Measurements from ENCODE around the gene CHPT1.
"Not testable (repeated sequence)": the region's sequence is repeated elsewhere in the genome, so short reads cannot be mapped to it uniquely, and the experiment has no call there.

CHPT1 gene

DNA sequence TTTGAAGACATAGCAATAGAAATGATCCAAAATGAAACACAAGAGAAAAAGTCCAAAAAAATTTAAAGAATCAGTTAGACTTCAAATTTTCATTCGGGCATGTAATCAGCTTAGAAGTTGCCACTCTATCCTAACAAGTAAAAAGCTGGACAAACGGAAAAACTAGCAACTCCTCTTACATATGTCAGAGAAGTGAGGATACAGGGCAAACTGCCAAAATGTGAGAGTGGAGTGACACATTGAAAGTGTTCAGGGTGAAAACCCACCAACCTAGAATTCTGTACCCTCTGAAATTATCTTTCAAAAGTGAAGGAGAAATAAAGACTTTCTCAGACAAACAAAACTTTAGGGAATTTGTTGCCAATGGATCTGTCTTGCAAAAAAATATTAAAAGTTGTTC is 42.0 kb upstream of the CHPT1 start:
- no peak overlapping the region for H3K4me3 ChIP-seq (ENCODE audit: low read depth, low read length)
- TF ChIP-seq CTCF (IDR thresholded peaks at IDR 0.05; ENCODE audit: low read depth, low read length): no peak

DNA sequence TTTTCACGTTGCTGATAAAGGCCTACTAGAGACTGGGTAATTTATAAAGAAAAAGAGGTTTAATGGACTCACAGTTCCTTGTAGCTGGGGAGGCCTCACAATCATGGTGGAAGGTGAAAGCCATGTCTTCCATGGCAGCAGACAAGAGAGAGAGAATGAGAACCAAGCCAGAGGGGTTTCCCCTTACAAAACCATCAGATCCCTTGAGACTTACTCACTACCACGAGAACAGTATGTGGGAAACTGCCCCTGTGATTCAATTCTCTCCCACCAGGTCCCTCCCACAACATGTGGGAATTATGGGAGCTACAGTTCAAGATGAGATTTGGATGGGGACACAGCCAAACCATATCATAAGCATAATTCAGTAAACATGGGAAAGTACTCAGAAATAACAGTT is 36.8 kb upstream of the CHPT1 start:
- not testable (repeated sequence) for H3K4me3 ChIP-seq (ENCODE audit: low read depth, low read length)

DNA sequence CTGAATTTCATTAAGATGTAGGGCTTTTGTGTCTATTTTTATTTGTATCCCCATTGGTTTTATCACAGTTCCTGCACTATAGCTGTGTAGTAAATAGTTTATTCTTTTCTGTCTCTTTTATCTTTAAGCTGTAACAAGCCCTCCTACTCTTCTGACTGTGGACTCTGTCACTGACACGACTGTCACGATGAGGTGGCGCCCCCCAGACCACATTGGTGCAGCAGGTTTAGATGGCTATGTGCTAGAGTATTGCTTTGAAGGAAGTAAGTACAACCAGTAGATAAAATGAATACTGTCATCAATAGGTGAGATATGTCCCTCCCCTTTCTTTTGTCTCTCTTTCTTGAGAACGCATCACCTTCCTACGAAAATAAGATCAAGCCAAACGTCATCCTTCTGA is 34.1 kb upstream of the CHPT1 start:
- no peak overlapping the region for H3K4me3 ChIP-seq (ENCODE audit: low read depth, low read length)
- TF ChIP-seq CTCF (IDR thresholded peaks at IDR 0.05; ENCODE audit: low read depth, low read length): no peak

- TF ChIP-seq CTCF (IDR thresholded peaks at IDR 0.05; ENCODE audit: low read depth, low read length): no peak
- H3K4me3 ChIP-seq (ENCODE audit: low read depth, low read length): no peak overlapping the region
Measured at GRCh38 chr12:101664992-101665391, 32.4 kb upstream of the CHPT1 start.

DNA sequence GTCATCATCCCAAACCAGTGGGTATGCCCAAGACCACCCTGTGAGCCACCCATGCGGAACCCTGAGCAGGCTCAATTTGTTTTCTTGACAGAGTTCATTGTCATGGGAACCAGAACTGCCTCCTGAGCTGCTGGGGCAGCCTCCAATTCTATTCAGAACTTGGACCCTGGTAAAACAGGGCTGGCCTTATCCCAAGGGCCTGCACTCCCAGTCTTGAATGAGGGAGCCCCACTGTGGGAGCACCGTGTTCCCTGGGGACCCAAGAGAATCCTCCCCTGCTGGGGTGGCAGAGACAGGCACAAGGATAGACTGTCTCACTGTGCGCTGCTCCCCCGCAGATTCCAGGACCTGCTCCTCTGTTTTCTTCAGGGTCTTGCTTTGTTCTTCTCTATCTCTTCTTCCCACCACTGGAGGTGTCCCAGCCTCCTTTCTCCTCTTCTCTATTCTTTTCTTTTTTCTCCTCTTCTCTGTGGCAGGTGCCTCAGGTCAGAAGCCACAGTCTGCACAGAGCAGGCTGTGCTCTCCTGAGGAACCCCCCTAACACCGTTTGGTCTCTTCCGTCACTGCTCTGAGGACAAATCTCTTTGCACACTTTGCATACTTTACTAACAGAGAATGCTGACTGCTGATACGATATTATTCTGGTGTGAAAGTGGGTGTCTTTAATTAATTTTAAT is 31.2 kb upstream of the CHPT1 start:
- no peak for TF ChIP-seq CTCF (IDR thresholded peaks at IDR 0.05; ENCODE audit: low read depth, low read length)
- H3K4me3 ChIP-seq (ENCODE audit: low read depth, low read length): no peak overlapping the region

DNA sequence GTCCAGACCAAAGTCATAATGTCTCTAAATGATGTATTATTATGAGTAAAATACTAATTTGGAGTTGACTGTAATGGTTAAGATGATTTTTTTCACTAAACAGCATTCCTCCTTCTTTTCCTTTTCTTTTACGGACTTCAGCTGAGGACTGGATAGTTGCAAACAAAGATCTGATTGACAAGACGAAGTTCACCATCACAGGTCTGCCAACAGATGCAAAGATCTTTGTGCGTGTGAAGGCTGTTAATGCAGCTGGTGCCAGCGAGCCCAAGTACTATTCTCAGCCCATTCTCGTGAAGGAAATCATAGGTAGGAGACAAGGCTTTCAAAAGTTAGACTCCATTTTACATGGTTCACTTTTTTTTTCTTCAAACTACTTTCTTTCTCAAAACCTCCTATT is 29.8 kb upstream of the CHPT1 start:
- no peak overlapping the region for H3K4me3 ChIP-seq (ENCODE audit: low read depth, low read length)
- no peak for TF ChIP-seq CTCF (IDR thresholded peaks at IDR 0.05; ENCODE audit: low read depth, low read length)

DNA sequence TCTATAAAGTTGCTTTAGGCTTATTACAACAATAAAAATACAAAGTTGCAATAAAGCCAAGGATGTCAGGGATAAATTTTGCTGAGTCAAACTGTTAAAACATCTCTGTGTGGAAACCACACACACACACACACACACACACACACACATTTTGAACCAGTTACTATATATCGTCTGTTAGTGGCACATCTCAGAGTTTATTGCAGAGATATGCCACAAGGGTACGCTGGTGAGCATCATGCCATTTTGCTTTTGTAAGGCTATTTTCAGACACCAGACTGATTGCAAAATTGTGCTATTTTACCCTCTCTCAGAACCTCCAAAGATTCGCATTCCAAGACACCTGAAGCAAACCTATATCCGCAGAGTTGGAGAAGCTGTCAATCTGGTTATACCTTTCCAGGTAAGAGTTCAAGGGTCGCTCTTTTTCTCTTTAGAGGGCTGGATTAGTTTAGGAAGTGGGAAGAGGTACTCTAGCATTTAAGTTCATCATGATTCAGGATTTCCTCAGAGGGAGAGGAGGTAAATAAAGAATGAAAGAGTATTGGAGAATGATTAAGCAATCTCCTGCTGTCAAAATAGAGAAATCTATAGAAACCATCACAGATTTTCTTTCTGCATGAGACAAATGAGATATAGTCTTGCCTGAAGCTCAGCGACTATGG is 27.3 kb upstream of the CHPT1 start:
- peak; percentile 48; the same call in 1 of the 2 replicates for TF ChIP-seq CTCF (IDR thresholded peaks at IDR 0.05; ENCODE audit: low read depth, low read length)
- no peak overlapping the region for H3K4me3 ChIP-seq (ENCODE audit: low read depth, low read length)

All from WI38 (cell line).